Cardiac fibroblast (primary cell): Measurements from ENCODE around the gene ARHGAP24.

Source experiments
- DNase-seq, 2 donors: peaks; one replicate each; pipeline versions ENCODE4 v3.0.0 to v3.0.0-alpha.2; 2010; ENCODE audit warnings: low read depth in 2 of 2
- H3K4me3 ChIP-seq, 2 donors: replicated peaks in 1 of 2; 1 replicate in 1 of 2; 2 replicates in 1 of 2; pipeline ENCODE4 v1.5.1; 2011; ENCODE audit warnings: low read depth in 2 of 2, low read length in 2 of 2, mild to moderate bottlenecking in 2 of 2, moderate library complexity in 1 of 2
- TF ChIP-seq, protein P1 (sequence below): IDR thresholded peaks from one replicate; pipeline ENCODE4 v1.5.1; 2011; ENCODE audit warnings: low read depth, mild to moderate bottlenecking, low read length, inconsistent platforms

The ARHGAP24 gene

DNA sequence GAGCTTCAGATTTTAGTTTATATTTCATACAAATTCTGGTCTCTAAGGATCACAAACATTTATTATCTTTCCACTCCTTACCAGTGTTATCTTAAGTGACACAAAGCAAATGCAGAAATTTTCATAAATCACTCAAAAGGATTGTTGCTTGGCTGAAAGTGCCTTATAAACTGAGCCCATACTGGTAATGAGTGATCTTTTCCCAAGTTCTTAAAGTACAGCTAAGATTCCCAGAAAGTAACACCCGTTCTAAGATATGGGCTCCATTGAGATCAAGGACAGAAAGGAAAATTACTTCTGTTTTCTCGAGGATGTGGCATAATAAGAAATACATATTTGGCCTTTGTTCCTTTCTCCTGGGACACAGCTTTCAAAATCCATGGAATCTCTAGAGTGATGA is 313.7 kb downstream of the ARHGAP24 start:
- no peak overlapping the region for H3K4me3 ChIP-seq
- DNase-seq, result peak in 1 of 2 donors; percentile 35
- TF ChIP-seq, protein P1, sequence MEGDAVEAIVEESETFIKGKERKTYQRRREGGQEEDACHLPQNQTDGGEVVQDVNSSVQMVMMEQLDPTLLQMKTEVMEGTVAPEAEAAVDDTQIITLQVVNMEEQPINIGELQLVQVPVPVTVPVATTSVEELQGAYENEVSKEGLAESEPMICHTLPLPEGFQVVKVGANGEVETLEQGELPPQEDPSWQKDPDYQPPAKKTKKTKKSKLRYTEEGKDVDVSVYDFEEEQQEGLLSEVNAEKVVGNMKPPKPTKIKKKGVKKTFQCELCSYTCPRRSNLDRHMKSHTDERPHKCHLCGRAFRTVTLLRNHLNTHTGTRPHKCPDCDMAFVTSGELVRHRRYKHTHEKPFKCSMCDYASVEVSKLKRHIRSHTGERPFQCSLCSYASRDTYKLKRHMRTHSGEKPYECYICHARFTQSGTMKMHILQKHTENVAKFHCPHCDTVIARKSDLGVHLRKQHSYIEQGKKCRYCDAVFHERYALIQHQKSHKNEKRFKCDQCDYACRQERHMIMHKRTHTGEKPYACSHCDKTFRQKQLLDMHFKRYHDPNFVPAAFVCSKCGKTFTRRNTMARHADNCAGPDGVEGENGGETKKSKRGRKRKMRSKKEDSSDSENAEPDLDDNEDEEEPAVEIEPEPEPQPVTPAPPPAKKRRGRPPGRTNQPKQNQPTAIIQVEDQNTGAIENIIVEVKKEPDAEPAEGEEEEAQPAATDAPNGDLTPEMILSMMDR, result no peak

DNA sequence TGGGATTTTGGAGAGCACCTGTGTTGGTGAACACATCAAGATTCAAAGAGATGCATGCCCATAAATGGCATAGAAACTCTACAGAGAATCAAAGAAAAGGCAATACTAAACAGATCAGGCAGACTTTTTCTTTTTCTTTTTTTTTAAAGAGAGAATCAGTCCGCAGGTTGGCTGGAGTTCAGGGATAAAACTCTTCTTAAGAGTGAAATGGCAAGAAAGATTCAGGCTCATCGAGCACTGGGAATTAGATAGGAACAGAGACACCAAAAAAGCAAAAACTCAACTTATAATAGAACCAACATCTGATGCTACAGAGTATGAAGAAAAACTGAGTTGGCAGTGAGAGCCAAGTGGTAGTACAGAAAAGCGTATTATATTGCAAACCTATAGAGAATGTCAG is 314.3 kb downstream of the ARHGAP24 start:
- H3K4me3 ChIP-seq, result no peak overlapping the region
- TF ChIP-seq, protein P1, result no peak
- no peak for DNase-seq

DNA sequence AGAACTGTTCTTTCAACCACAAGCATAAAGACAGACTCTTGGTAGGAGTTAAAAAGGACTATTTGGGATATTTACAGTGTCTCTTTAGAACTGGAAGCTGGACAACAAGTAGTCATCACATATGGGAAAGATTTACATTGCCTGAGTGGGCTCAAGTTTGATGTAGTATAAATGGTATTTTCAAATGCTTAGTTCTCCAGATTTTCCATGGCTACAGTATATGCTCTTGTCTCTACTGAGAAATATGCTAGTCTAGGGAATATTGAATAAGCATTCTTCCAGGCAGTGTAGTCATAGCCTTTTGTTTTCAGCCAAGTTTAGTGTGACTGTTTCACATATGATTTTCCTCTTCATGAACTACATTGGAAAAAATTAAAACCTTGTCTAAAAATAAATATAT is 315.6 kb downstream of the ARHGAP24 start:
- peak; percentile 61 to 75 for DNase-seq
- TF ChIP-seq, protein P1, result no peak

DNA sequence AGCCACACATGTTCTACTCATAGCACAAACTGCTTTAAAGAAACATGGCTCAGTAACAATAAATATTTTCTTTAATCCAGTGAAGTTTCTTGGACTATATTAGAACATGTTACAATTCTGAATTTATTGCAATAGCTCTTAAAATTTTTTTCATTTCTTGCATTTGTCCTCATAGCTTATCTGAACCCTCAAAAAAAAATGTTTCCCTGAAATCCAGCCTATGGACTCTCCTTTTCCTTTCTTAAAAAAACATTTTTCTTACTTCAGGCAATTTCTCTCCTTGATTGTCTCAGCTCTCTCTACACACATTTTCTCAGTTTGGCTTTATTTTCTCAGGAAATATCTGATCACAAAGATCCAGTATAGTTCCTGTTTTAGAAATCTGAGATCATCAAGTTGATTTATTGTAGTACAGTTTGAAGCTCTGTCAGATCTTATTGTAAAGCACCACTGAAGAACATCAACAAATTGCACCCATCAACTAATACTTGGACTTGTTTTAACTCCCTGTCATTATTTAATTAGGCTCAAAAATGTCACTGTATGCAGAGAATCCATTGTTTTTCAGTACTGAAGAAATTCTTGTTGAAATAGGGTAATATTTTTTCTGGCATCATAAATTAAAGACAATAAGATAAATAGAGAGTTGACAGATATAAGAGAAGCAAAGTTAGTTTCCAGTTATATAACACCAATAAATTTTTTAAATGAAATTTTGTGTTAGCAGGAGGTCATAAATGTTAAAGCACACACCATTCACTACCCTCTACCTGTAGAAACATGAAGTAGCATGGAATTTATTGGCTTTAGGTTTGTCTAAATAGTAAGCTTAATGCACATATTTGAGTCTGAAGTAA is 317.7 kb downstream of the ARHGAP24 start:
- TF ChIP-seq, protein P1, result no peak
- no peak for DNase-seq
- no peak overlapping the region for H3K4me3 ChIP-seq

More for the DNA sequence above, 315.6 kb downstream of the ARHGAP24 start:
- H3K4me3 ChIP-seq, result no peak overlapping the region

DNA sequence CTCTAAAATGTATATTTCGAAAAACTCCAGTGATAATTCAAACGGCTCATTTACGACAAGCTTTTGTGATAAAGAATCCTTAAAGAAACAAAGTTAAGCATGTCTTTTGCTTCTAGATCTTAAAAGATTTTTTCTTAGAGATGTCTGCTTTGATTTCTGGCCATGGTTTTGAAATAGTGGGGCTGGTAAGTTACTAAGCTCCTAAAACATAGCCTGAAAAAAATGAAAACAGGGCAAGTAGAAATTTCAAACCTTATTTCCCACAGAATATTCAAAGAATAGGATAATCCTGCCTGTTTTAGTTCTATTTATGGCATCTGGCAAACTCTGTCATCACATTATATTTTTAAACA is 318.3 kb downstream of the ARHGAP24 start:
- TF ChIP-seq, protein P1, result no peak
- peak; percentile 22 to 42 for DNase-seq
- no peak overlapping the region for H3K4me3 ChIP-seq

DNA sequence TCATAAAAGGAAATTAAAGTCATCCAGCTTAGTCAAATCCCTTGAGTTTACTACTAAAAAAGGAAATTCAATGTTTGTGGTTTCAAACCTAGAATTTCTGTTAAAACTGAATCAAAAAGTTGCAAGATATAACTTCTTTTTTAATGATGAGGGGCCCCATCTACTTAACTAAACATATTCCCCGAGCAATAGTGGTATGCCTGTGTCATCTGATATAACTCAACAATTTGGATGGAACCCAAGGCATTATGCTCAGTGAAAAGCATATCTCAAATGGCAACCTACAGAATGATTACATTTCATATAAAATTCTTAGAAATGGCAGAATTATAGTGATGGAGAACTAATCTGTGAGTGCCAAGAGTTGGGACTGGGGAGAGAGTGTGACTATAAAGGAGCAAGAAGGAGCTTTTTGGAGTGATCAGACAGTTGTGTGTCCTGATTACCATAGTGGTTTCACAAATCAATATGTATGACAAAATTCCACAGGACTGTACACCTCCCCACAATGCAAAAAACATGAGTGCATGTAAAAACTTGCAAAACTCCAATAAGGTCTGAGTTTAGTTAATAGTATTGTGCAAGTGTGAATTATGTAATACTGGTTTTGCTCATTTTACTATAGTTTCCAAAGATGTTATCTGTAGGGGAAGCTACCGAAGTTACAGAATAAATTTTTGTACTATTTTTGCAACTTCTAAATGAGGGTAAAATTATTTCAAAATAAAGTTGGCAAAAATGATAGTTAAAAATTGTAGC is 323.2 kb downstream of the ARHGAP24 start:
- TF ChIP-seq, protein P1, result no peak
- H3K4me3 ChIP-seq, result no peak overlapping the region

More for the DNA sequence above, 323.2 kb downstream of the ARHGAP24 start:
- DNase-seq, result peak; percentile 36 to 65
